K562 (cell line): ENCODE data around the gene NR5A2.

ENCODE experiments used
- AFF4 ChIP-seq: sonication (generic); formaldehyde crosslinking; IDR thresholded peaks from 2 replicates; pipeline ENCODE4 v1.8.0; 2023; ENCODE audit warnings: mild to moderate bottlenecking, missing genetic modification reagents
- CC2D1A ChIP-seq: fragments of 450-650 bp; IDR thresholded peaks from 2 replicates; pipeline ENCODE4 v1.6.1; 2017; ENCODE audit warnings: mild to moderate bottlenecking
- CTCF ChIP-seq, 3 experiments: IDR thresholded peaks in 2 of 3; conservative IDR thresholded peaks in 1 of 3; 2 replicates each; pipeline ENCODE4 v1.5.1; 2011 to 2012; ENCODE audit warnings: low read length in 3 of 3, mild to moderate bottlenecking in 3 of 3, control low read depth in 2 of 3, improper control_type of control experiment in 1 of 3, inconsistent platforms in 1 of 3, low read depth in 1 of 3, mixed read lengths in 1 of 3, moderate library complexity in 1 of 3; ENCODE audit not compliant: insufficient read depth in 2 of 3
- IRF2 ChIP-seq: sonication (generic); formaldehyde crosslinking; IDR thresholded peaks from 2 replicates; pipeline ENCODE4 v1.8.1; 2022; ENCODE audit warnings: mild to moderate bottlenecking, missing genetic modification reagents
- NCOA4 ChIP-seq: fragments of 450-650 bp; IDR thresholded peaks from 2 replicates; pipeline ENCODE4 v1.6.1; 2018; ENCODE audit warnings: mild to moderate bottlenecking; ENCODE audit not compliant: partially characterized antibody
- NR4A1 ChIP-seq, 2 experiments: fragments of 250-450 bp in 1 of 2; fragments of 450-650 bp in 1 of 2; sonication (Bioruptor Pico) in 1 of 2; IDR thresholded peaks; 2 replicates each; pipeline versions ENCODE4 v1.4.0 to v1.6.1; 2016 to 2020; ENCODE audit warnings: mild to moderate bottlenecking in 2 of 2, missing compliant biosample characterization in 1 of 2, missing genetic modification characterization in 1 of 2, moderate library complexity in 1 of 2
- SLC30A9 ChIP-seq: fragments of 250-450 bp; sonication (Bioruptor Pico); IDR thresholded peaks from 2 replicates; pipeline ENCODE4 v1.8.0; 2022; ENCODE audit warnings: mild to moderate bottlenecking, moderate library complexity
- ZFP36 ChIP-seq: fragments of 150-350 bp; IDR thresholded peaks from 2 replicates; pipeline ENCODE4 v1.6.1; 2018; ENCODE audit warnings: low read length, low read depth; ENCODE audit not compliant: partially characterized antibody
- ZNF395 ChIP-seq: fragments of 200-800 bp; sonication (Bioruptor generic); IDR thresholded peaks from 2 replicates; pipeline ENCODE4 v1.6.1; 2017; ENCODE audit warnings: missing genetic modification characterization, missing compliant biosample characterization
- ZNF785 ChIP-seq: fragments of 250-450 bp; sonication (Bioruptor Pico); IDR thresholded peaks from 2 replicates; pipeline ENCODE4 v1.4.0; 2020; ENCODE audit warnings: mild to moderate bottlenecking
- TF ChIP-seq, protein P1 (sequence below): fragments of 450-650 bp; IDR thresholded peaks from 2 replicates; pipeline ENCODE4 v1.6.1; 2017; ENCODE audit warnings: mild to moderate bottlenecking, moderate library complexity
- TF ChIP-seq, protein P2 (sequence below), 2 experiments: fragments of 450-650 bp in 1 of 2; sonication (generic) in 1 of 2; formaldehyde crosslinking in 1 of 2; IDR thresholded peaks in 1 of 2; conservative IDR thresholded peaks in 1 of 2; 2 replicates each; pipeline versions ENCODE4 v1.6.1 to v1.8.1; 2016 to 2023; ENCODE audit warnings: mild to moderate bottlenecking in 2 of 2, moderate library complexity in 2 of 2, inconsistent platforms in 1 of 2, missing genetic modification reagents in 1 of 2
- TF ChIP-seq, protein P3 (sequence below): sonication (generic); formaldehyde crosslinking; IDR thresholded peaks from 2 replicates; pipeline ENCODE4 v1.8.0; 2022; ENCODE audit warnings: missing genetic modification reagents, mild to moderate bottlenecking, moderate library complexity, borderline replicate concordance

- TF ChIP-seq NR4A1 (CRISPR knock-in tag; IDR thresholded peaks at IDR 0.05) (no peak), NR4A1 (tag; IDR thresholded peaks at IDR 0.05) (no peak), AFF4 (CRISPR knock-in tag) (no peak), ZNF785 (CRISPR knock-in tag) (no peak), ZFP36 (no peak), ZNF395 (CRISPR knock-in tag) (no peak), CC2D1A (no peak), IRF2 (CRISPR knock-in tag) (no peak), NCOA4 (no peak), CTCF (IDR thresholded peaks at IDR 0.05 in 2 of 3, conservative IDR thresholded peaks at IDR 0.05 in 1 of 3; ENCODE audit: insufficient read depth in 2 of 3, low read depth in 1 of 3, low read length in 3 of 3) (no peak), SLC30A9 (CRISPR knock-in tag) (no peak)
- TF ChIP-seq, protein P1, sequence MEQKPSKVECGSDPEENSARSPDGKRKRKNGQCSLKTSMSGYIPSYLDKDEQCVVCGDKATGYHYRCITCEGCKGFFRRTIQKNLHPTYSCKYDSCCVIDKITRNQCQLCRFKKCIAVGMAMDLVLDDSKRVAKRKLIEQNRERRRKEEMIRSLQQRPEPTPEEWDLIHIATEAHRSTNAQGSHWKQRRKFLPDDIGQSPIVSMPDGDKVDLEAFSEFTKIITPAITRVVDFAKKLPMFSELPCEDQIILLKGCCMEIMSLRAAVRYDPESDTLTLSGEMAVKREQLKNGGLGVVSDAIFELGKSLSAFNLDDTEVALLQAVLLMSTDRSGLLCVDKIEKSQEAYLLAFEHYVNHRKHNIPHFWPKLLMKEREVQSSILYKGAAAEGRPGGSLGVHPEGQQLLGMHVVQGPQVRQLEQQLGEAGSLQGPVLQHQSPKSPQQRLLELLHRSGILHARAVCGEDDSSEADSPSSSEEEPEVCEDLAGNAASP = no peak
- TF ChIP-seq, protein P2, sequence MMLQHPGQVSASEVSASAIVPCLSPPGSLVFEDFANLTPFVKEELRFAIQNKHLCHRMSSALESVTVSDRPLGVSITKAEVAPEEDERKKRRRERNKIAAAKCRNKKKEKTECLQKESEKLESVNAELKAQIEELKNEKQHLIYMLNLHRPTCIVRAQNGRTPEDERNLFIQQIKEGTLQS (IDR thresholded peaks at IDR 0.05) = no peak
- TF ChIP-seq, protein P2 (CRISPR knock-in tag; conservative IDR thresholded peaks at IDR 0.05) = no peak
- TF ChIP-seq, protein P3, sequence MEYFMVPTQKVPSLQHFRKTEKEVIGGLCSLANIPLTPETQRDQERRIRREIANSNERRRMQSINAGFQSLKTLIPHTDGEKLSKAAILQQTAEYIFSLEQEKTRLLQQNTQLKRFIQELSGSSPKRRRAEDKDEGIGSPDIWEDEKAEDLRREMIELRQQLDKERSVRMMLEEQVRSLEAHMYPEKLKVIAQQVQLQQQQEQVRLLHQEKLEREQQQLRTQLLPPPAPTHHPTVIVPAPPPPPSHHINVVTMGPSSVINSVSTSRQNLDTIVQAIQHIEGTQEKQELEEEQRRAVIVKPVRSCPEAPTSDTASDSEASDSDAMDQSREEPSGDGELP (CRISPR knock-in tag) = no peak
Measured at GRCh38 chr1:200107004-200107470, 79.5 kb downstream of the NR5A2 start.
